Islet of Langerhans (tissue), 1 donor: ENCODE measurements around the gene CTAGE9.

Experiments used
- FAIRE-seq: peaks from one replicate; lab custom pipeline; 2011; peaks lifted over from hg19 to GRCh38; lab: Jason Lieb, UNC

Gene CTAGE9

GRCh38 chr6:131669891-131670290, 40.9 kb downstream of the CTAGE9 start:
- FAIRE-seq, result no peak

- no peak for FAIRE-seq
Observed at GRCh38 chr6:131663578-131664165, 47.1 kb downstream of the CTAGE9 start.

- FAIRE-seq, result no peak
Observed at GRCh38 chr6:131660195-131660594, 50.6 kb downstream of the CTAGE9 start.
